Smooth muscle cell of the pulmonary artery (primary cell): ENCODE measurements around the gene CHRNA3. TPM values are rescaled to one million over a fixed set of nuclear protein-coding genes. Genes with fewer than 3 reads are reported as not detected.

Source experiments
- total RNA-seq: library from RNA; depleted of rRNA; stranded (reverse); fragments of >200 nt; gene quantifications from 2 replicates; pipeline ENCODE4 v1.2.3, GENCODE V29; 2014

Gene CHRNA3
- not detected in 2 replicates for total RNA-seq

DNA sequence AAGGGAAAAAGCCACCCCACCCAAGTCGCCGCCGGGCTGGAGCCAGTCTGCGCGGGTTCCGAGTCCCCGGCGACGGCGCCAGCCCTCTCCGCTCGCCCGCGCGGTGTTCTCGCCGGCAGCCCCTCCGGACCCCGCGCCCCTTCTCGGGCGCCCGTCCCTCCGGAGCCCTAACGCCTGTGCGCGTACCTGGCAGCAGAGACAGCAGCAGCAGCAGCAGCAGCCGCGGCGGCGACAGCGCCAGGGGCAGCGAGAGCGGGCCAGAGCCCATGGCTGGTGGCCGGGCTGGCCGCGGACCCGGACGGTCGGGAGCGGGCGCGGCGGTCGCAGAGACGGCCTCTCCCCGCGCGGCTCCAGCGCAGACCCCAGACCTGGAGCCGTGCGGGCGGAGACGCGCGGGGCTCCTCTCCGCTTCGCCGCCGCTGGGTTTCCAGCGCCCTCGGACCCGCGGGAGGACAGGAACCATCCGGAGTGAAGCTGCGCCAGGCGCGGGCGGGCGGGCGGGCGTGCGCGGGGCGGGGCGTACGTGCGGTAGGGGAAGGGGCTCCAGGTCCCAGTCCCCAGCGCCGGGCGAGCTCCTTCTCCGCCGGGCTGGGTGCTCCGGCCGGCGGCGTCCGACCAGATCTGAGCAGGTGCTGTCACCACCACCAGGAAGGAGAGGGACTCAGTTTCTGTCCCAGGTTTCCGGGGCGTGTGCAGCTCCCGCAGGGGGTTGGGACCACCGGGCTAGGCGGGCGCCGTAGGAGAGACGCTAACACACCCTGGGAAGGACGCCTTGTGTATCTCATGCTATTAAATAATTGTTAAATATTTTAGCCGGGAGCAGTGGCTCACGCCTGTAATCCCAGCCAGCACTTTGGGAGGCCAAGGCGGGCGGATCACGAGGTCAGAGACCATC is at the start of gene CHRNA3:
TSS of gene CHRNA3 (minus strand) at position 470 of the 895 bp plus-strand sequence. CDS start at position 268, 202 bp downstream.

DNA sequence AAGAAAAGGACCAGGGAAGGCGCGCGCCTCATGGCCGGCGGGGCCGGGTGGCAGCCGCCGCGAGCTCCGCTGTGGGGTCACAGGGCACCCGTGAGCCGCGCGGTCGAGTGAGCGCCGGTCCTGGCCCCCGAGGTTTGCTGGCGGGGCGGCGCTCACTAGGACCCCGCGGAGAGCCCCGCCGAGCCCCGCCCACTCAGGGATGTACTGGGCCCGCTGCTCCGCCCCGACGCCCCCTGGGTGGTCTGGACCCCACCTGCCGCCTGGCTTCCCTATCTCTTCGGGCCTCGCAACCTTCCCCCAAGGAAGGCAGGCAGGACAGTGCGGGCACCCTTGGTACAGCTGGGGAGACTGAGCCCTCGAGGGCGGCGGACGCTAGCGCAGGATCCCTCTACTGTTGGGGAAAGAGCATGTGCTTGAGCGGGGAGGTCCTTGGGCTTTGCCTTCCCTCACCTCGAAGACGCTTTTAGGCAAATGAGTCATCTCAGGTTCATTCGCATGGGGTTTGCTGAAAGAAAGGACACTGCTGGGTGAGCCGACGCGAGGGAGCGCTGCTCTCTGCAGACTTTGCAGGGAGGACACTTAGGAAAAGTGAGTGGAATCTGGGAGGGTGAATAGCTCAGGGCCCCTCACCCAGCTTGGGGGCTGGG is 20.4 kb upstream of the CHRNA3 start, which contains the start of gene CHRNB4:
TSS of gene CHRNB4 (minus strand) at position 109 of the 647 bp plus-strand sequence. CDS start at position 32, 77 bp downstream.

DNA sequence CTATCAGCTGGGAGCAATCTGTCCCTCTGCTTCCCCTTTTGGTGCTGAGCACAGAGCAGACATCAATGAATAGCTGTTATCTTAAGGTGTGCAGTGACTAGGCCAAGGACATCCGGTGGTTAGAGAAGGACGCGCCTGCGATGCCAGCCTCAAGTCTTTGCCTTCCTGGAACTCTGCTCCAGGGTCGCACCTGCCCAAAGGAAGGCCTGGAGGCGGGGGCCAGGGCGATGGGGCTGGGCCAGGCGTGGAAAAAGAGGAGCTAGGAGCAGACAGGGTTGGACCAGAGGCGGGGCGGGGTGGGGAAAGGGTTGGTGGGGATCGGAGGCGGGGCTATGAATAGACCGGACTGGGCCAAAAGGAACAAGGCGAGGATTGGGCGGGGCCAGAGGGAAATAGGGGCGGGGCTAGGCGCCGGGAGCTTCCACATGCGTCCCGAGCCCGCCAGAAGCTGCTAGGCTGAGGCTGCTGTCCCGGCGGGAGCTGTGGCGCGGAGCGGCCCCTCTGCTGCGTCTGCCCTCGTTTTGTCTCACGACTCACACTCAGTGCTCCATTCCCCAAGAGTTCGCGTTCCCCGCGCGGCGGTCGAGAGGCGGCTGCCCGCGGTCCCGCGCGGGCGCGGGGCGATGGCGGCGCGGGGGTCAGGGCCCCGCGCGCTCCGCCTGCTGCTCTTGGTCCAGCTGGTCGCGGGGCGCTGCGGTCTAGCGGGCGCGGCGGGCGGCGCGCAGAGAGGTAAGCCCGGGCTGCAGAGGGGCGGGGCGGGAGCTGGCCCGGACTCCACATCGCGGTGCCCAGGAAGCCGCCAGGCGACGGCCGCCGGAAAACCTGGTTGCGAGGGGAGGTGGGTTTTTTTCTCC is 55.5 kb downstream of the CHRNA3 start, which contains the start of gene CHRNA5:
TSS of gene CHRNA5 (plus strand) at position 424 of the 854 bp plus-strand sequence. CDS start at position 624, 200 bp downstream.

Other genes with a start within 250 kb of the CHRNA3 start
- gene IREB2, start 182.8 kb downstream of the CHRNA3 start, total RNA-seq = 25.1 and 36.1 TPM in 2 replicates
- gene HYKK, start 113.4 kb downstream of the CHRNA3 start, total RNA-seq = 1.7 and 2.0 TPM in 2 replicates
- gene PSMA4, start 80.6 kb downstream of the CHRNA3 start, total RNA-seq = 104 and 122 TPM in 2 replicates
- 0.59 and 0.78 TPM in 2 replicates for gene CHRNA5, start 55.5 kb downstream of the CHRNA3 start, total RNA-seq
- gene CHRNB4, start 20.2 kb upstream of the CHRNA3 start, total RNA-seq = not detected in 2 replicates
- gene ADAMTS7, start 190.5 kb upstream of the CHRNA3 start, total RNA-seq = 18.8 and 35.3 TPM in 2 replicates